Globus pallidus (tissue), 1 donor: ENCODE results near the gene PC.

ENCODE experiments used
- DNase-seq: peaks from one replicate; pipeline ENCODE4 v3.0.0-alpha.2; 2015; ENCODE audit warnings: low spot score

Gene PC

GRCh38 chr11:66866511-66866986 lies 91.6 kb downstream of the PC start:
- no peak for DNase-seq

GRCh38 chr11:66866007-66866406 lies 92.2 kb downstream of the PC start:
- DNase-seq: no peak

- DNase-seq: no peak
Measured at GRCh38 chr11:66864924-66865697, 93.1 kb downstream of the PC start.

- no peak for DNase-seq
Measured at GRCh38 chr11:66864172-66864901, 93.8 kb downstream of the PC start.

- DNase-seq: no peak
Measured at GRCh38 chr11:66863428-66864125, 94.6 kb downstream of the PC start.

- no peak for DNase-seq
Measured at GRCh38 chr11:66862559-66863037, 95.6 kb downstream of the PC start.

GRCh38 chr11:66861774-66862558 lies 96.2 kb downstream of the PC start:
- DNase-seq: no peak

- no peak for DNase-seq
Measured at GRCh38 chr11:66861038-66861773, 97.0 kb downstream of the PC start.

GRCh38 chr11:66860449-66860831 lies 97.7 kb downstream of the PC start:
- DNase-seq: no peak

- no peak for DNase-seq
Measured at GRCh38 chr11:66859686-66860448, 98.3 kb downstream of the PC start.

GRCh38 chr11:66858939-66859685 lies 99.1 kb downstream of the PC start:
- DNase-seq: no peak

- DNase-seq: no peak
Measured at GRCh38 chr11:66858186-66858938, 99.8 kb downstream of the PC start.

- no peak for DNase-seq
Measured at GRCh38 chr11:66857927-66858185, 100.3 kb downstream of the PC start.

- no peak for DNase-seq
Measured at GRCh38 chr11:66857234-66857926, 100.8 kb downstream of the PC start.

GRCh38 chr11:66856496-66857233 lies 101.5 kb downstream of the PC start, which contains the start of gene LRFN4:
TSS of gene LRFN4 (plus strand) at chr11:66857064. CDS start at chr11:66857745, 681 bp downstream.
- DNase-seq: peak; percentile 61

GRCh38 chr11:66855574-66856495 lies 102.3 kb downstream of the PC start:
- peak; percentile 94 for DNase-seq
